ENCODE data around the gene CDH16. TPM values are rescaled to one million over a fixed set of nuclear protein-coding genes. Genes with fewer than 3 reads are reported as not detected.
"Not testable (repeated sequence)": the region's sequence is repeated elsewhere in the genome, so short reads cannot be mapped to it uniquely, and the experiment has no call there.

The CDH16 gene
- total RNA-seq, 1 experiment from 2014 or later: not detected

DNA sequence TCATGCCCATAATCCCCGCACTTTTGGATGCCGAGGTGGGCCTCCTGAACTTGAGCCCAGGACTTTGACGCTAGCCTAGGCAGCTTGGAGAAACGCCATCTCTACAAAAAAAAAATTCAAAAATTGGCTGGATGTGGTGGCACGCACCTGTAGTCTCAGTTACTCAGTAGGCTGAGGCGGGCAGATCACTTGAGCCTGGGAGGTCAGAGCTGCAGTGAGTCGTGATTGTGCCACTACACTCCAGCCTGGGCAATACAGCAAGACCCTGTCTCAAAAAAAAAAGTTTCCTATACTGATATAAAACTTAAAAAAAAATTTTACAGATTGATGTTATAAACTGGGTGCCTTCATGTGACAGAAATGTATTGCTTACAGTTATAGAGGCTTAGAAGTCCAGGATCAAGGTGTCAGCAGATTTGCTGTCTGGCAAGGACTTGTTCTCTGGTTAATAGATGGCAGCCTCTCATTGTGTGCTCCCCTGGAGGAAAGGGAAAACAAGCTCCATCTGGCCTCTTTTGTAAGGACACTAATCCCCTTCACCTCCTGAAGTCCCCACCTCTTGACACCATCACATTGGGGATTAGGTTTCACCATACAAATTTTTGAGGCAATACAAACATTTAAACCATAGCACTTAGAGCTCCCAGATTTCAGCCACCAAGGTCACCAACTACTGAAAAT is 33.9 kb upstream of the CDH16 start:
- no peak overlapping the region for H3K4me3 ChIP-seq
- no peak for DNase-seq
- 0 out of 2 replicates have a peak, but pooled peaks cover 3% of the 10 kb centered on the region for H3K4me1 ChIP-seq
- no peaks in the 10 kb centered on the region for H3K36me3 ChIP-seq
- H3K9me3 ChIP-seq (replicated peaks): no peaks in the 10 kb centered on the region; the same call in 1 of the 2 replicates
- 0 out of 2 replicates have a peak, but pooled peaks cover 4% of the 10 kb centered on the region for H3K27me3 ChIP-seq
- H3K27ac ChIP-seq: no peak overlapping the region

DNA sequence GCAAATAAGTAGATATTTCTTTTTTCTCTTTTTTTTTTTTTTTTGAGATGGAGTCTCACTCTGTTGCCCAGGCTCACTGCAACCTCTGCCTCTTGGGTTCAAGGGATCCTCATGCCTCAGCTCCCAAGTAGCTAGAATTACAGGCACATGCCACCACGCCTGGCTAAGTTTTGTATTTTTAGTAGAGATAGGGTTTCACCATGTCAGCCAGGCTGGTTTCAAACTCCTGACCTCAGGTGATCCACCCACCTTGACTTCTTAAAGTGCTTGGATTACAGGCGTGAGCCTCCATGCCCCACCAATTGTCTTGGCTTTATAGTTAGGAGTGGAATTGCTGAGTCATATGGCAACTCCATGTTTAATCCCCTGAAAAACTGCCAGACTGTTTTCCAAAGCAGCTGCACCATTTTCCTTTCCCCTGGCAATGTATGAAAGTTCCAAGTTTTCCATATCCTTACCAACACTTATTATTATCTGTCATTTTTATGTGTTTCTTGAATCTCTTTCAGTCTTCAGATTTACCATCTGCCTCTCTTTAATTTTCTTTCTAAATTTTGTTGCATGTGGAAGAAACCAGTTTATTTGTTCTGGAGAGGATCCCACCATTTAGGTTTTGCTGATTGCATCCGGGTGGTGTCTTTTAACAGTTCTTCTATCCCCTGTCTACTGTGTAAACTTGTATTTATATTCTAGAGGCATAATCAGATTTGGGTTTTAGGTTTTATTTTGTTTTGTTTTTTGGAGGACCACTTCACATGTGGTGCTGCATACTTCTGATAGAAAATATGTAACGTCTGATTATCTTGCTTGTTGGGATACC is 32.5 kb upstream of the CDH16 start:
- H3K27me3 ChIP-seq: no peaks in the 10 kb centered on the region
- no peak overlapping the region for H3K27ac ChIP-seq
- H3K36me3 ChIP-seq: no peaks in the 10 kb centered on the region
- H3K9me3 ChIP-seq (replicated peaks): no peaks in the 10 kb centered on the region; the same call in 1 of the 2 replicates
- no peak overlapping the region for H3K4me3 ChIP-seq
- H3K4me1 ChIP-seq: 0 out of 2 replicates have a peak, but pooled peaks cover 3% of the 10 kb centered on the region
- DNase-seq: no peak

DNA sequence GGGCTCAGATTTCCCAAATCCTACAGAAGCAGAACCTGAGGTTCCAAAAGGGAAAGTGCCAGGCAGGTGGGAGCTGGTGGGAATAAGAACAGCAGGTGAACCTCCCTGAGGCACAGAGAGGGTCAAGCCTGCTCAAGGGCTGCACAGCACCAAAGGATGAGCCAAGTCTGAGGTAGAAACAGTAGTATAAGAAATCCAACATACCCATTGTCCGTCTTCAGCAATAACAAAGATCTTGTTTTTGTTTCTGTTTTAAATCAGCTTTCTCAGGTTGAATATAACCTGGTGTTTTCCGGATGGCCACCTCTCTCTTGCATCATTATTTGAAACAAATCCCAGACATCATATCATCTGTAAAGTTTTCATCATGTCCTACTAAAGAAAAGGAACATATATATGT is 31.8 kb upstream of the CDH16 start:
- Histone ChIP-seq H3K36me3 (no peaks in the 10 kb centered on the region), H3K4me3 (no peak overlapping the region), H3K27ac (no peak overlapping the region), H3K4me1 (0 out of 2 replicates have a peak, but pooled peaks cover 3% of the 10 kb centered on the region), H3K27me3 (no peaks in the 10 kb centered on the region), H3K9me3 (replicated peaks) (no peaks in the 10 kb centered on the region; the same call in 1 of the 2 replicates)
- no peak for DNase-seq

DNA sequence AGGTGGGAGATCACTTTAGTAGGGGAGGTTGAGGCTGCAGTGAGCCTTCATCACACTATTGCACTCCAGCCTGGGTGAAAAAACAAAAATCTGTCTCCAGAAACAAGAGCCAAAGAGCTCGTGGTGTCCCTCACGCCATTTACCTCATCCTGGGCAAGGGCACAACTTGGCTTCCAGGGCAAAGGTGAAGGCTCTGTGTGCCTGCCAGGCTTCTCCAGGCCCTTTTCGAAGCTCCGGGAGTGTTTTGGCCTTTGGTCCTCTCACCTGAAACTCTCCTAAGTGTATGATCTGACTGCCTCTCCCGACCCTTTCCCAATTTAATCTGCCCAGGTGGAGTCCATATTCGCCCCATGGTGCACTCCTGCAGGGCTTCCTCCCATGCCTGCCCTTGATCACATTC is 30.8 kb upstream of the CDH16 start:
- H3K4me1 ChIP-seq: 0 out of 2 replicates have a peak, but pooled peaks cover 3% of the 10 kb centered on the region
- H3K27ac ChIP-seq: no peak overlapping the region
- no peaks in the 10 kb centered on the region; the same call in 1 of the 2 replicates for H3K9me3 ChIP-seq (replicated peaks)
- H3K27me3 ChIP-seq: no peaks in the 10 kb centered on the region
- H3K4me3 ChIP-seq: no peak overlapping the region
- DNase-seq: no peak
- no peaks in the 10 kb centered on the region for H3K36me3 ChIP-seq

DNA sequence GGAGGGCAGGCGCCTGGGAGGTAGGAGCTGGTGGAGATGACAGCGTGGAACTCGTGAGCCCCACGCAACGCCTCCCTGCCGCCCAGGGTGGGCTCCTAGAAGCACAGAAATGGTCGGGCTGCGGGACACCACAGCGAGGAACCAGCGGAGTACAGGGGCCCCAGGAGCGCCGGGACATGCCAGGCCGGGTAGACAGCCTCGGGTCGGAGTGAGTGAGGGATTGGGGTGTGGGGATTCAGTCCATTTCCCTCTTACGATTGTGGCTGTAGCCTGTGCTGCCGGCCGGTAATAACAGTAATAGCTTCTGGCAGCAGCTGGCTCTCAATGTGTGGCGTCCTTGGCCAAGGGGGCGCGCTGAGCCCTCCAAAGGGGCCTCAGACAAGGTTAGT is 30.1 kb upstream of the CDH16 start:
- DNase-seq: no peak
- no peak overlapping the region for H3K27ac ChIP-seq
- no peaks in the 10 kb centered on the region; the same call in 1 of the 2 replicates for H3K9me3 ChIP-seq (replicated peaks)
- 0 out of 2 replicates have a peak, but pooled peaks cover 3% of the 10 kb centered on the region for H3K4me1 ChIP-seq
- H3K36me3 ChIP-seq: no peaks in the 10 kb centered on the region
- H3K27me3 ChIP-seq: no peaks in the 10 kb centered on the region
- no peak overlapping the region for H3K4me3 ChIP-seq

DNA sequence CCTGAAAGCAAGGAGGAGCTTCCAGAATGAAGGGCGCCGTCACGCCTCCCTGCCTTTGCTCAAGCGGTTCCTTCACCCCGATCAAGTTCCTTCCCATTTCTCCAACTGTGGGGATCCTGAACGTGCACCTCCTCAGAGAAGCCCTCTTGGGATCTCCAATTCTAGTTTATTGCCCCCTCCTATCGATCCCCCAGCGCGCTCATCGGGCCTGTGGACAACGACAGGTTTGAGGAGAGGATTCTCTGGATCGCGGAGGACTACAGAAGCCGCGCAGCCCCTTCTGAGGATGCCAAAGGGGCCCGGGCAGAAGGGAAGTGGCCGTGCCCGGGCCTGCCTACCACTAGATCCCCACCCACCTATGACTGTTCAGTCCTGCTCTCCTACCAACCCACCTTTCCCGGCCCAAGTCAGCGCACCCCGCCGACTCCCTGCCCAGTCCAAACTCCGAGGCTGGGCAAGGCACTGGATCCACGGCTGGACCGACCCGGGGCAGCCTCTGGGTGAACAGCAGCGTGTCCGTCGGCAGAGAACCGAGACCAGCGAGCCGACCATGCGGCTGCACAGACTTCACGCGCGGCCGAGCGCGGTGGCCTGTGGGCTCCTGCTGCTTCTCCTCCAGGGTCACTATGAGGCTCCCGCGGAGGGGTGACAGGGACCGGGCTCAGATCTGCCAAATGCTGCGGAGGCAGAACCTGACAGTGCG is 29.6 kb upstream of the CDH16 start:
- no peaks in the 10 kb centered on the region for H3K36me3 ChIP-seq
- no peak overlapping the region for H3K4me3 ChIP-seq
- DNase-seq: no peak
- no peaks in the 10 kb centered on the region for H3K4me1 ChIP-seq
- H3K9me3 ChIP-seq (replicated peaks): no peaks in the 10 kb centered on the region; the same call in 1 of the 2 replicates
- H3K27ac ChIP-seq: no peak overlapping the region
- H3K27me3 ChIP-seq: no peaks in the 10 kb centered on the region

DNA sequence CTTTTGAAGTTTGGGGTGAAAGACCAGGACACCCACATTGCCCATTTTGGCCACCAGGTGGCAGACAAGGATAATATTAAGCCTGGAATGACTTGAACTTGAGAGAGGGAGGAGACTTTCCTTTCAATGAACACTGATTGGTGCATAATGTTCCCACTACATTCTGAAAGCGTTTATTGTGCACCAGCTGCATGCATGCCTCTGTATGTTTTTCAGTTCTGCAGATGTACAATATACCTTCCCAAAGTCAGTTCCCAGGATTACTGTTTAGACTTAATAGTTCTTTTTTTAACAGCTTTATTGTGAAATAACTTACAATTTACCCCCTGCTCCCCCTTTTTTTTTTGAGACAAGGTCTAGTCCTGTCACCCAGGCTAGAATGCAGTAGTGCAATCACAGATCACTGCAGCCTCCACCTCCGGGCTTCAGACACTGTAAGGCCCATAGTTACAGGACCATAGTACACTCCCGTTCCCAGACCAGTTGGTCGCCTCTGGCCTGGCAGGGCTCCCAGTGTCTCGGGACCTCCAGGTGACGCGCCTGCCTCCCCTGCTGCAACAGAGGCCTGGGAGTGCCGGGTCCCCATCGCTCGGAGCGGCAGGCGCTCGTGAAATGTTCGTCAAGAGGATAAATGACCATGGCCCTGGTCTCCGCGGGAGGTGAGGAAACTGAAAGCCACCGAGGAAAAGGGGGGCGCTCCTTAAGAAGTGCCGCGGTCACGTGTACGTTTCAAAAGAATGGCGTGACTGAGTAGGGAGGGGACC is 28.8 kb upstream of the CDH16 start:
- no peak overlapping the region for H3K4me3 ChIP-seq
- peaks cover 3% of the 10 kb centered on the region; the same call in 1 of the 2 replicates for H3K36me3 ChIP-seq
- no peaks in the 10 kb centered on the region for H3K27me3 ChIP-seq
- no peaks in the 10 kb centered on the region for H3K4me1 ChIP-seq
- no peak overlapping the region for H3K27ac ChIP-seq
- DNase-seq: peak; percentile 81 to 96
- no peaks in the 10 kb centered on the region; the same call in 1 of the 2 replicates for H3K9me3 ChIP-seq (replicated peaks)

DNA sequence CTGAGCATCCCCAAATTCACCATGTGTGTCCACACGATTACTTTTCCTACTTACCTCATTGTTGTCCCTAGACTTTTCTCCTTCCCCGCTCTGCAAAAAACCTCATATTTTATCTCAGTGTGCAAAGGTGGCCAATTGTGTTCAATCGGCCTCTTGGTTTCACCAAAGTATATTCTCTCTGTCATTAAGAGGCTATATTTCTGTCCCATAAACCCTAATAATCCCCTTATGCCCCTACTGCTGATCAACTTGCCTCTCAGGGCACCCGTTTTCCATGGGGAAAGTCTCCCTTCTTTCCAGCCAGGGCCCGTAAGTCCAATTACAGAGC is 28.3 kb upstream of the CDH16 start:
- Histone ChIP-seq H3K27ac (no peak overlapping the region), H3K36me3 (peaks cover 3% of the 10 kb centered on the region; the same call in 1 of the 2 replicates), H3K4me1 (no peaks in the 10 kb centered on the region), H3K4me3 (no peak overlapping the region), H3K27me3 (no peaks in the 10 kb centered on the region), H3K9me3 (replicated peaks) (no peaks in the 10 kb centered on the region; the same call in 1 of the 2 replicates)
- DNase-seq: no peak

DNA sequence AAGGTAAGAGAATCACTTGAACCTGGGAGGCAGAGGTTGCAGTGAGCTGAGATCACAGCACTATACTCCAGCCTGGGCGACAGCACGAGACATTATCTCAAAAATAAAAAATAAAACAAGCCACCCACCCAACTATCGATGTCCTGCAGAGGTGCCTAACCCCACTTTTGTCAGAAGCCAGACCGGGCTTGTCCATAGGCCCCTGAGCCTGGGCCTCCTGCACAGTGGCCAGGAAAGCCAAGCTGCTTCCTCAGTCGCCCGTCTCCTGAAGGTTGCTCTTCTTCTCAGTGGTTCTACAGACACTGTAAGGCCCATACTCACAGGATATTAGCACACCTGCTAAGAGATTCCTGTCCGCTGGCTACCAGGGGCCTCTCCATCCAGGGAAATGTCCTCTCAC is 27.9 kb upstream of the CDH16 start:
- Histone ChIP-seq H3K4me3 (no peak overlapping the region), H3K36me3 (peaks cover 3% of the 10 kb centered on the region; the same call in 1 of the 2 replicates), H3K4me1 (no peaks in the 10 kb centered on the region), H3K27ac (no peak overlapping the region), H3K27me3 (no peaks in the 10 kb centered on the region), H3K9me3 (replicated peaks) (no peaks in the 10 kb centered on the region; the same call in 1 of the 2 replicates)
- no peak for DNase-seq

DNA sequence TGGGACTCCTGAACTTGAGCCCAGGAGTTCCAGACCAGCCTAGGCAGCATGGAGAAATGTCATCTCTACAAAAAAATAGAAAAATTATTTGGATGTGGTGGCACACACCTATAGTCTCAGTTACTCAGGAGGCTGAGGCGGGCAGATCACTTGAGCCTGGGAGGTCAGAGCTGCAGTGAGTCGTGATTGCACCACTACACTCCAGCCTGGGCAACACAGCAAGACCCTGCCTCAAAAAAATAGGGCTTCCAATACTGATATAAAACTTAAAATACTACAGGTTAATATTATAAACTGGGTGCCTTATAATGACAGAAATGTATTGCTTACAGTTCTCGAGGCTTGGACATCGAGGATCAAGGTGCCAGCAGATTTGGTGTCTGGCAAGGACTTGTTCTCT is 27.3 kb upstream of the CDH16 start:
- Histone ChIP-seq H3K4me3 (no peak overlapping the region), H3K27me3 (no peaks in the 10 kb centered on the region), H3K4me1 (no peaks in the 10 kb centered on the region), H3K9me3 (replicated peaks) (no peaks in the 10 kb centered on the region), H3K36me3 (peaks cover 3% of the 10 kb centered on the region; the same call in 1 of the 2 replicates), H3K27ac (no peak overlapping the region)
- no peak for DNase-seq

DNA sequence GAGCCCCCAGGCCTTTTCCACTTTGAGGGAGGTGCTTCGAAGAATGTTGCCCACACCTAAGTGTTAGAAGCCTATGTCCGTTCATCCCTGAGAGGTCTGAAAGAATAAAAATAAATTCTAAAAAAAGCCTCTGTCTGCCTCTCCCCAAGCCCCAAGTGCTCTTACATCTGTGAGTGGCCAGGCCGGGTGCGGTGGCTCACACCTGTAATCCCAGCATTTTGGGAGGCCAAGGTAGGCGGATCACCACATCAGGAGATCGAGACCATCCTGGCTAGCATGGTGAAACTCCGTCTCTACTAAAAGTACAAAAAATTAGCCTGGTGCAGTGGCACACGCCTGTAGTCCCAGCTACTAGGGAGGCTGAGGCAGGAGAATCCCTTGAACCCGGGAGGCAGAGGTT is 26.3 kb upstream of the CDH16 start:
- not testable (repeated sequence) for H3K36me3 ChIP-seq; H3K27me3 ChIP-seq; H3K9me3 ChIP-seq (replicated peaks); H3K4me3 ChIP-seq; H3K27ac ChIP-seq; DNase-seq; H3K4me1 ChIP-seq

DNA sequence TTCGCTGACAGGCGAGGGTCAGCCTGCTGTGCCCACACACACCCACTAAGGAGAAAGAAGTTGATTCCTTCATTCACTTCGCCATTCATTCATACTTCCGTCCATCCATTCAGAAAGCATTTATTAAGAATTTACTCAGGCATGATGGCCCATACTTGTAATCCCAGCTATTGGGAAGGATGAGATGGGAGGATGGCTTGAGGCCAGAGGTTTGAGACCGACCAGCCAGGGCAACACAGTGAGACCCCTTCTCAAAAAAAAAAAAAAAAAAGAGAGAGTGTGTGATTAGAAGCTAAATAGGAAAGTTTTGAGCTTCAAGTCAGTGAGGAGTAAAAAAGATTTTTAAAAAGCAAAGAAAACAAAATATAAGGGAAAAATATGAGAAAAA is 25.4 kb upstream of the CDH16 start:
- Histone ChIP-seq H3K27ac (no peak overlapping the region), H3K36me3 (peaks cover 3% of the 10 kb centered on the region; the same call in 1 of the 2 replicates), H3K4me3 (no peak overlapping the region), H3K27me3 (no peaks in the 10 kb centered on the region), H3K9me3 (replicated peaks) (no peaks in the 10 kb centered on the region), H3K4me1 (no peaks in the 10 kb centered on the region)
- no peak for DNase-seq

DNA sequence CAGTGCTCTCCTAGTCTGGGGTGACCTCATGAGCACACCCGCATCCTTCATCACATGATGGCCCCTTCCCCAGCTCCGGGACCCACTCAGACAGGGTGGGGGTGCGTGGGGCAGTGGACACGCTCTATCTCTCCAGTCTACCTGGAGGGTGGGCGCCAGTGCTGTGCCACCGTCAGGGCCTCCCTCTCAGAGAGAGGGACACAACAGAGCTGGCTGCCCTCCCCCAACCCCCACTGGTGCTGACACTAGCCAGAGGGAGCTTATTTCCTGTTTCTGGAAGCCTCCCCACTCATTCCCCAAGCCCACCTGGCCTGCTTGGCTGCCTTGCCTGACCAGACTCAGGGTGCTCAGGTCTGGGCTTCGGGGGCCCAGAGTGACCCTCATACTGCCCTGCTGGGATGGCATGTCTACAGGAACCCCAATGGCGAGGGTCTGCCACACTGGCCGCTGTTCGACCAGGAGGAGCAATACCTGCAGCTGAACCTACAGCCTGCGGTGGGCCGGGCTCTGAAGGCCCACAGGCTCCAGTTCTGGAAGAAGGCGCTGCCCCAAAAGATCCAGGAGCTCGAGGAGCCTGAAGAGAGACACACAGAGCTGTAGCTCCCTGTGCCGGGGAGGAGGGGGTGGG is 24.9 kb upstream of the CDH16 start:
- Histone ChIP-seq H3K27ac (no peak overlapping the region), H3K4me3 (no peak overlapping the region), H3K27me3 (no peaks in the 10 kb centered on the region), H3K36me3 (peaks cover 6% of the 10 kb centered on the region; the same call in 1 of the 2 replicates), H3K9me3 (replicated peaks) (no peaks in the 10 kb centered on the region), H3K4me1 (no peaks in the 10 kb centered on the region)
- DNase-seq: no peak

DNA sequence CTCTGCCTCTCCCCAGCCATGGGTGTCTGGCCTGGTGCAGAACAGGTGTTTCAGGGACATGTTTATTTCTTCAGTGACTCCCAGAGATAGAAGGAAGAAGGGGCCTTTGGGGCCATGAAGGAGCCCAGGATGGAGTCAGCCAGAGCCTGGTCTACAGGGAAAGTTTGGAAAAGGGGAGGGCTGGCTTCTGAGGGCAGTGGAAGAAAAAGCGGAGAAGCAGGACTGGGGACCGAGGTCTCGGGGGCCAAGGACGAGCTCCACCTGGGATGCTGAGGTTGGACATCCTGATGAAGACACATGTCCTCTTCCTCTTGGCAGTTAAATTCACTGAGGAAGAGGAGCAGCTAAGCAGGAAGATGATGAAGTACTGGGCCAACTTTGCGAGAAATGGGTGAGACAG is 24.3 kb upstream of the CDH16 start:
- Histone ChIP-seq H3K27ac (no peak overlapping the region), H3K4me1 (no peaks in the 10 kb centered on the region), H3K36me3 (peaks cover 6% of the 10 kb centered on the region; the same call in 1 of the 2 replicates), H3K4me3 (no peak overlapping the region), H3K9me3 (replicated peaks) (no peaks in the 10 kb centered on the region), H3K27me3 (no peaks in the 10 kb centered on the region)
- no peak for DNase-seq

Measured in SJCRH30 (cell line).